ENCODE results near the gene SYT6. TPM values are rescaled to one million over a fixed set of nuclear protein-coding genes. Genes with fewer than 3 reads are reported as not detected.

Gene SYT6
- total RNA-seq, 1 experiment from 2014 or later, result 77.2 TPM

GRCh38 chr1:114043548-114043947, 110.1 kb downstream of the SYT6 start:
- peaks cover 15 to 24% of the 10 kb centered on the region in 2 experiments for H3K4me1 Mint-ChIP-seq
- no peak for DNase-seq
- no peak overlapping the region for H3K23ac ChIP-seq (ENCODE audit: insufficient read length, low read depth, low read length)
- H2AFZ ChIP-seq (ENCODE audit: low read length), result no peak overlapping the region
- no peak overlapping the region for H3K56ac ChIP-seq (ENCODE audit: insufficient read length, low read depth, low read length)
- H3K9ac ChIP-seq (ENCODE audit: extremely low read depth, insufficient read length, low read length), result no peak overlapping the region
- H3K4ac ChIP-seq (ENCODE audit: low read depth, low read length), result no peak overlapping the region
- no peak overlapping the region for H3K14ac ChIP-seq (ENCODE audit: insufficient read depth, low read length)
- no CpG with 5 or more reads among the region's 5 CpGs for WGBS (ENCODE audit: extremely low coverage, insufficient read length, low lambda C conversion rate)
- no peaks in the 10 kb centered on the region for H4K20me1 ChIP-seq (ENCODE audit: control insufficient read depth, insufficient read depth, insufficient read length)
- no peak overlapping the region for H3K27ac Mint-ChIP-seq
- H2BK12ac ChIP-seq (ENCODE audit: insufficient read length, low read depth, low read length), result no peak overlapping the region
- no peak overlapping the region for H3K27ac ChIP-seq (ENCODE audit: insufficient read length, low read depth, low read length)
- H3K27me3 Mint-ChIP-seq (ENCODE audit: low read depth), result no peaks in the 10 kb centered on the region
- no peak overlapping the region for H2BK120ac ChIP-seq (ENCODE audit: low read depth, low read length, poor library complexity, severe bottlenecking)
- H3K79me2 ChIP-seq (ENCODE audit: insufficient read depth, low read length), result no peaks in the 10 kb centered on the region
- H2BK15ac ChIP-seq (ENCODE audit: low read depth, low read length), result no peak overlapping the region
- no peak overlapping the region for H2AK5ac ChIP-seq (ENCODE audit: insufficient read length, low read length)
- no peaks in the 10 kb centered on the region for H3K23me2 ChIP-seq (ENCODE audit: insufficient read length, low read depth, low read length, poor library complexity, severe bottlenecking)
- H3K36me3 Mint-ChIP-seq (ENCODE audit: insufficient read depth in 1 of 3, low read depth in 3 of 3), result peaks cover 9 to 38% (median 22%) of the 10 kb centered on the region in 3 experiments
- H3K79me1 ChIP-seq (ENCODE audit: insufficient read depth, low read depth, low read length, poor library complexity, severe bottlenecking), result no peaks in the 10 kb centered on the region
- no peak overlapping the region for H3T11ph ChIP-seq (ENCODE audit: low read length)
- no peak overlapping the region for H3K4me3 Mint-ChIP-seq
- H3K9me3 ChIP-seq (ENCODE audit: control insufficient read depth, low read depth, low read length), result peaks cover 15% of the 10 kb centered on the region
- H4K5ac ChIP-seq (ENCODE audit: insufficient read length, low read depth, low read length), result no peak overlapping the region
- H3K4me2 ChIP-seq (ENCODE audit: insufficient read depth, insufficient read length, low read length), result no peak overlapping the region
- no peaks in the 10 kb centered on the region for H3K27me3 ChIP-seq (ENCODE audit: insufficient read depth, low read length)
- H3K18ac ChIP-seq (ENCODE audit: insufficient read length, low read depth, low read length), result no peak overlapping the region
- H4K8ac ChIP-seq (replicated peaks; ENCODE audit: insufficient read length, low read depth, low read length), result no peak overlapping the region
- H2BK5ac ChIP-seq (ENCODE audit: insufficient read length, low read length), result no peak overlapping the region
- H2BK20ac ChIP-seq (ENCODE audit: low read depth, low read length, poor library complexity, severe bottlenecking), result no peak overlapping the region
- H3K9me3 Mint-ChIP-seq, result peaks cover 24 to 26% of the 10 kb centered on the region in 2 experiments
- no peak overlapping the region for H4K91ac ChIP-seq (ENCODE audit: insufficient read length, low read depth, low read length)
- TF ChIP-seq, protein P1, sequence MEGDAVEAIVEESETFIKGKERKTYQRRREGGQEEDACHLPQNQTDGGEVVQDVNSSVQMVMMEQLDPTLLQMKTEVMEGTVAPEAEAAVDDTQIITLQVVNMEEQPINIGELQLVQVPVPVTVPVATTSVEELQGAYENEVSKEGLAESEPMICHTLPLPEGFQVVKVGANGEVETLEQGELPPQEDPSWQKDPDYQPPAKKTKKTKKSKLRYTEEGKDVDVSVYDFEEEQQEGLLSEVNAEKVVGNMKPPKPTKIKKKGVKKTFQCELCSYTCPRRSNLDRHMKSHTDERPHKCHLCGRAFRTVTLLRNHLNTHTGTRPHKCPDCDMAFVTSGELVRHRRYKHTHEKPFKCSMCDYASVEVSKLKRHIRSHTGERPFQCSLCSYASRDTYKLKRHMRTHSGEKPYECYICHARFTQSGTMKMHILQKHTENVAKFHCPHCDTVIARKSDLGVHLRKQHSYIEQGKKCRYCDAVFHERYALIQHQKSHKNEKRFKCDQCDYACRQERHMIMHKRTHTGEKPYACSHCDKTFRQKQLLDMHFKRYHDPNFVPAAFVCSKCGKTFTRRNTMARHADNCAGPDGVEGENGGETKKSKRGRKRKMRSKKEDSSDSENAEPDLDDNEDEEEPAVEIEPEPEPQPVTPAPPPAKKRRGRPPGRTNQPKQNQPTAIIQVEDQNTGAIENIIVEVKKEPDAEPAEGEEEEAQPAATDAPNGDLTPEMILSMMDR (conservative IDR thresholded peaks at IDR 0.05), result no peak
- H3K4me1 ChIP-seq (ENCODE audit: insufficient read depth, low read length), result peaks cover 8% of the 10 kb centered on the region; the same call in 1 of the 2 replicates
